ENCODE data around the gene RPL41.

The RPL41 gene

GRCh38 chr12:56137853-56138571 is 21.6 kb downstream of the RPL41 start:
- TF ChIP-seq CTCF (IDR thresholded peaks at IDR 0.05; ENCODE audit: borderline replicate concordance, insufficient read depth, low read depth, low read length), result no peak
- no peak overlapping the region for H3K4me3 ChIP-seq (ENCODE audit: low read depth, low read length)

- no peak for TF ChIP-seq CTCF (IDR thresholded peaks at IDR 0.05; ENCODE audit: borderline replicate concordance, insufficient read depth, low read depth, low read length)
- no peak overlapping the region for H3K4me3 ChIP-seq (ENCODE audit: low read depth, low read length)
Observed at GRCh38 chr12:56141946-56142784, 25.7 kb downstream of the RPL41 start.

GRCh38 chr12:56143217-56143616 is 26.8 kb downstream of the RPL41 start:
- no peak overlapping the region for H3K4me3 ChIP-seq (ENCODE audit: low read depth, low read length)
- no peak for TF ChIP-seq CTCF (IDR thresholded peaks at IDR 0.05; ENCODE audit: borderline replicate concordance, insufficient read depth, low read depth, low read length)

DNA sequence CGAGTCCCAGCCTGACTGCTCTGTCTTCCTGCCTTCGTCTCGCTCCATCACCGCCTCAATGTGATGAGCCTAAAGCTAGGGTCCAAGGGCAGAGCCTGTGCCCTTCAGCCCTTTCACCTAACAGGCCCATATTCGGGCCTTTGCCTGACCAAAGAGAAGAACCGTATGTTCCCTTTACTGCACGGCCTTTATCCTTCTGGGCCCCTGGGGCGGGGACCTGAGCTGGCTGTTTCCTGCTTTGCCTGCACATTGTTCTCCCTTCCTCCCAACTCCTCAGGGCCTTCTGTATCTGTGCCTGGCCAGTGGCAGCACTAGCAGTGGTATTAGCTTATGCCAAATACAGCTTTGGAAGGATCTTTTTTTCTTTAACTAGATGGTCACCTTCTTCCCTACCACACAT is 27.4 kb downstream of the RPL41 start:
- H3K4me3 ChIP-seq (ENCODE audit: low read depth, low read length), result no peak overlapping the region
- TF ChIP-seq CTCF (IDR thresholded peaks at IDR 0.05; ENCODE audit: borderline replicate concordance, insufficient read depth, low read depth, low read length), result no peak

- TF ChIP-seq CTCF (IDR thresholded peaks at IDR 0.05; ENCODE audit: borderline replicate concordance, insufficient read depth, low read depth, low read length), result no peak
- H3K4me3 ChIP-seq (ENCODE audit: low read depth, low read length), result no peak overlapping the region
Observed at GRCh38 chr12:56145217-56145616, 28.8 kb downstream of the RPL41 start.

DNA sequence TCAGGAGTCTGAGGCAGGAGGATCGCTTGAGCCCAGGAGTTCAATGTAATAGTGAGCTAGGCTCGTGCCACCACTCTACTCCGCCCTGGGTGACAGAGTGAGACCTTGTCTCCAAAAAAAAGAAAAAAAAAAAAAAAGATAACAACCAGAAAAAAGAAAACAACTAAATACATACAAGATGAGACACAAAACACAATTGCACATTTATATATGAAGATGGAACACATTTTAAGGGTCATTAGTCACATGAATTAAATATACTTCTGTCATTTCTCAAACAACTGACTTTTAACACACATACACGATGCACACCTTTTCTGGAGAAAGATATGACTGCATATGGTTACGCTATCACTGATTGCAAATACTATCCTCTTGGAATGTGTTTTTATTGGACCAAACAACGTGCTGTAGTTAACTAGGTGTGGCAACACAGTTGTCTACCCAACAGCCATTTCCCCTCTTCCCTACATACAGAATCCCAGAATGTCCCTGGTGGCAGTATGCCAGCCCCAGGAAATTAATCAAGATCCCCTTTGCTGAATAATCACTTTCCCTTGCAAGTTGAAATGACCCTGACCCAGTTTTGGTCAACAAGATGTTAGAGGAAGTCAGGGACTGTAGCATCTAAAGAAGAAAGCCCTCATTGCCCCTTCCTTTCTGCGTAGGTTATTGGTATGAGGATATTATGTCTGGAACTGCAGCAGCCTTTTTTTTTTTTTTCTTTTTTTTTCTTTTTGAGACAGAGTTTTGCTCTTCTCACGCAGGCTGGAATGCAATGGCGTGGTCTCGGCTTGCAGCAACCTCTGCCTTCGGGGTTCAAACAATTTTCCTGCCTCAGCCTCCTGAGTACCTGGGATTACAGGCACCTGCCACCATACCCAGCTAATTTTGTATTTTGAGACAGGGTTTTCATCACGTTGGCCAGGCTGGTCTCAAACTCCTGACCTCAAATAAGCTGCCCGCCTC is 30.3 kb downstream of the RPL41 start:
- no peak for TF ChIP-seq CTCF (IDR thresholded peaks at IDR 0.05; ENCODE audit: borderline replicate concordance, insufficient read depth, low read depth, low read length)
- H3K4me3 ChIP-seq (ENCODE audit: low read depth, low read length), result no peak overlapping the region

Data from GM12875 (cell line).